ENCODE measurements around the gene NUAK1.

Gene NUAK1

GRCh38 chr12:106170285-106170684, 31.5 kb upstream of the NUAK1 start:
- H2BK5ac ChIP-seq (ENCODE audit: low read length), result no peak overlapping the region
- peaks cover 0 to 2% of the 10 kb centered on the region in 2 donors for H3K4me1 ChIP-seq (ENCODE audit: control insufficient read depth in 2 of 2, insufficient read depth in 1 of 2, low read depth in 1 of 2, low read length in 2 of 2)
- H3K4me2 ChIP-seq (ENCODE audit: insufficient read depth, low read length, poor library complexity, severe bottlenecking), result no peak overlapping the region
- DNase-seq (ENCODE audit: low spot score), result no peak
- WGBS, 2 donors (ENCODE audit: extremely low coverage in 2 of 2, insufficient read length in 2 of 2, insufficient replicate concordance in 1 of 2), result no CpG with 5 or more reads among the region's 4 CpGs
- H3K4ac ChIP-seq (ENCODE audit: low read length), result no peak overlapping the region
- no peak overlapping the region for H3K18ac ChIP-seq (ENCODE audit: low read length)
- no peak overlapping the region for H4K8ac ChIP-seq (ENCODE audit: low read depth, low read length)
- no peak overlapping the region for H2BK12ac ChIP-seq (ENCODE audit: low read length)
- no peak overlapping the region for H2BK15ac ChIP-seq (ENCODE audit: low read length)
- no peak overlapping the region for H3K9ac ChIP-seq (ENCODE audit: low read depth, low read length, poor library complexity)
- no peaks in the 10 kb centered on the region for H3K27me3 ChIP-seq (ENCODE audit: control insufficient read depth in 3 of 3, insufficient read depth in 3 of 3, low read depth in 1 of 3, low read length in 3 of 3)
- no peaks in the 10 kb centered on the region for H3K36me3 ChIP-seq (replicated peaks in 1 of 2; ENCODE audit: control insufficient read depth in 2 of 2, insufficient read depth in 2 of 2, low read length in 2 of 2)
- no peak overlapping the region for H2AK5ac ChIP-seq (ENCODE audit: low read depth, low read length)
- H2AFZ ChIP-seq (ENCODE audit: low read length), result peak overlapping the region; percentile 36
- H2BK120ac ChIP-seq (ENCODE audit: low read depth, low read length), result no peak overlapping the region
- H3K23ac ChIP-seq (ENCODE audit: low read depth, low read length, poor library complexity), result no peak overlapping the region
- H3K14ac ChIP-seq (ENCODE audit: low read length), result no peak overlapping the region
- no peak overlapping the region for H4K91ac ChIP-seq (ENCODE audit: low read depth, low read length, poor library complexity)
- no peak overlapping the region for H3K4me3 ChIP-seq (ENCODE audit: low read length in 2 of 2)
- H3K27ac ChIP-seq (replicated peaks; ENCODE audit: low read length), result no peak overlapping the region
- no peaks in the 10 kb centered on the region for H3K79me1 ChIP-seq (ENCODE audit: low read depth, low read length)
- H3K9me3 ChIP-seq (replicated peaks in 1 of 2; ENCODE audit: control insufficient read depth in 2 of 2, insufficient read depth in 1 of 2, low read depth in 1 of 2, low read length in 2 of 2), result peaks cover 0 to 5% of the 10 kb centered on the region in 2 donors

DNA sequence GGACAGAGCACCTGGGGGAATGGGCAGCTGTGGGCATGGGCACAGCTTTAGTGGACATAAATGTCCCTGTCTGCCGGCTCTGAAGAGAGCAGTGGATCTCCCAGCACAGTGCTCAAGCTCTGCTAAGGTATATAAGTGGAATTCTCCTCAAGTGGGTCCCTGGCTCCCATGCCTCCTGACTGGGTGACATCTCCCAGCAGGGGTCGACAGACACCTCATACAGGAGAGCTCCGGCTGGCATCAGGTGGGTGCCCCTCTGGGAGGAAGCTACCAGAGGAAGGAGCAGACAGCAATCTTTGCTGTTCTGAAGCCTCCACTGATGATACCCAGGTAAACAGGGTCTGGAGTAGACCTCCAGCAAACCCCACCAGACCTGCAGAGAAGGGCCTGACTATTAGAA, 25.0 kb upstream of the NUAK1 start:
- peaks cover 0 to 5% of the 10 kb centered on the region in 2 donors for H3K9me3 ChIP-seq (replicated peaks in 1 of 2; ENCODE audit: control insufficient read depth in 2 of 2, insufficient read depth in 1 of 2, low read depth in 1 of 2, low read length in 2 of 2)
- no peak overlapping the region for H3K27ac ChIP-seq (replicated peaks; ENCODE audit: low read length)
- H3K79me1 ChIP-seq (ENCODE audit: low read depth, low read length), result no peaks in the 10 kb centered on the region
- no peak overlapping the region for H3K18ac ChIP-seq (ENCODE audit: low read length)
- H2AFZ ChIP-seq (ENCODE audit: low read length), result no peak overlapping the region
- H3K4me2 ChIP-seq (ENCODE audit: insufficient read depth, low read length, poor library complexity, severe bottlenecking), result no peak overlapping the region
- H2BK120ac ChIP-seq (ENCODE audit: low read depth, low read length), result no peak overlapping the region
- no peak overlapping the region for H4K8ac ChIP-seq (ENCODE audit: low read depth, low read length)
- H3K9ac ChIP-seq (ENCODE audit: low read depth, low read length, poor library complexity), result no peak overlapping the region
- no peak for DNase-seq (ENCODE audit: low spot score)
- H3K4me3 ChIP-seq (ENCODE audit: low read length in 2 of 2), result no peak overlapping the region
- no peak overlapping the region for H2BK12ac ChIP-seq (ENCODE audit: low read length)
- H3K4ac ChIP-seq (ENCODE audit: low read length), result no peak overlapping the region
- no peak overlapping the region for H3K14ac ChIP-seq (ENCODE audit: low read length)
- no peaks in the 10 kb centered on the region for H3K4me1 ChIP-seq (ENCODE audit: control insufficient read depth in 2 of 2, insufficient read depth in 1 of 2, low read depth in 1 of 2, low read length in 2 of 2)
- no peak overlapping the region for H2BK5ac ChIP-seq (ENCODE audit: low read length)
- H4K91ac ChIP-seq (ENCODE audit: low read depth, low read length, poor library complexity), result no peak overlapping the region
- no CpG with 5 or more reads among the region's 3 CpGs for WGBS, 2 donors (ENCODE audit: extremely low coverage in 2 of 2, insufficient read length in 2 of 2, insufficient replicate concordance in 1 of 2)
- H2AK5ac ChIP-seq (ENCODE audit: low read depth, low read length), result no peak overlapping the region
- H2BK15ac ChIP-seq (ENCODE audit: low read length), result no peak overlapping the region
- H3K23ac ChIP-seq (ENCODE audit: low read depth, low read length, poor library complexity), result no peak overlapping the region
- H3K36me3 ChIP-seq (replicated peaks in 1 of 2; ENCODE audit: control insufficient read depth in 2 of 2, insufficient read depth in 2 of 2, low read length in 2 of 2), result no peaks in the 10 kb centered on the region
- H3K27me3 ChIP-seq (ENCODE audit: control insufficient read depth in 3 of 3, insufficient read depth in 3 of 3, low read depth in 1 of 3, low read length in 3 of 3), result no peaks in the 10 kb centered on the region

- Histone ChIP-seq H4K91ac (ENCODE audit: low read depth, low read length, poor library complexity) (no peak overlapping the region), H3K4me3 (ENCODE audit: low read length in 2 of 2) (no peak overlapping the region), H2BK15ac (ENCODE audit: low read length) (no peak overlapping the region), H3K4me2 (ENCODE audit: insufficient read depth, low read length, poor library complexity, severe bottlenecking) (no peak overlapping the region), H3K4ac (ENCODE audit: low read length) (no peak overlapping the region), H4K8ac (ENCODE audit: low read depth, low read length) (no peak overlapping the region), H2AFZ (ENCODE audit: low read length) (no peak overlapping the region), H2BK120ac (ENCODE audit: low read depth, low read length) (no peak overlapping the region), H2BK12ac (ENCODE audit: low read length) (no peak overlapping the region), H3K9me3 (replicated peaks in 1 of 2; ENCODE audit: control insufficient read depth in 2 of 2, insufficient read depth in 1 of 2, low read depth in 1 of 2, low read length in 2 of 2) (no peaks in the 10 kb centered on the region), H3K27me3 (ENCODE audit: control insufficient read depth in 3 of 3, insufficient read depth in 3 of 3, low read depth in 1 of 3, low read length in 3 of 3) (no peaks in the 10 kb centered on the region), H3K36me3 (replicated peaks in 1 of 2; ENCODE audit: control insufficient read depth in 2 of 2, insufficient read depth in 2 of 2, low read length in 2 of 2) (no peaks in the 10 kb centered on the region), H3K23ac (ENCODE audit: low read depth, low read length, poor library complexity) (no peak overlapping the region), H3K18ac (ENCODE audit: low read length) (no peak overlapping the region), H2BK5ac (ENCODE audit: low read length) (no peak overlapping the region), H3K4me1 (ENCODE audit: control insufficient read depth in 2 of 2, insufficient read depth in 1 of 2, low read depth in 1 of 2, low read length in 2 of 2) (no peaks in the 10 kb centered on the region), H2AK5ac (ENCODE audit: low read depth, low read length) (no peak overlapping the region), H3K27ac (replicated peaks; ENCODE audit: low read length) (no peak overlapping the region), H3K9ac (ENCODE audit: low read depth, low read length, poor library complexity) (no peak overlapping the region), H3K79me1 (ENCODE audit: low read depth, low read length) (no peaks in the 10 kb centered on the region), H3K14ac (ENCODE audit: low read length) (no peak overlapping the region)
- DNase-seq (ENCODE audit: low spot score), result no peak
- no CpG with 5 or more reads among the region's 2 CpGs for WGBS, 2 donors (ENCODE audit: extremely low coverage in 2 of 2, insufficient read length in 2 of 2, insufficient replicate concordance in 1 of 2)
Observed at GRCh38 chr12:106161491-106161890, 22.7 kb upstream of the NUAK1 start.

DNA sequence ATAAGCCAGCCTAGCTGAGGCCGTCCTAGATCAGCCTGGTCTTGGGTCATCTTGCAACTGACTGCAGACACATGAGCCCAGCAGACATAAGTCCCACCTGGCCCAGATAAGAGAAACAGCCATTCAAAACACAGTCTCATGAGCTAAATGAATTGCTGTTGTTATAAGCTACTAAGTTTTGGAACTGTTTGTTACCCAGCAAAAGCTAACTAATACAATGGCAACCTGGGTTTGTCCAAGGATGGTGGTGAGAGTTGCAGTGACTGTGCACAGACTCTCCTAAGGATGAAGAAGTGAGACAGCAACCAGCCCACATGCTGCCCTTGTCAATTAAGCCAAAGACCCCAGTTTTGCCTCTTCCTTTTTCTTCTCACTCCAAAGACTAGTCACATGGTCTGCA, 22.2 kb upstream of the NUAK1 start:
- H2BK12ac ChIP-seq (ENCODE audit: low read length), result no peak overlapping the region
- H2AK5ac ChIP-seq (ENCODE audit: low read depth, low read length), result peak overlapping the region; percentile 44
- DNase-seq (ENCODE audit: low spot score), result no peak
- H2AFZ ChIP-seq (ENCODE audit: low read length), result no peak overlapping the region
- H3K4me3 ChIP-seq (ENCODE audit: low read length in 2 of 2), result no peak overlapping the region
- no peak overlapping the region for H3K9ac ChIP-seq (ENCODE audit: low read depth, low read length, poor library complexity)
- no peaks in the 10 kb centered on the region for H3K4me1 ChIP-seq (ENCODE audit: control insufficient read depth in 2 of 2, insufficient read depth in 1 of 2, low read depth in 1 of 2, low read length in 2 of 2)
- no peak overlapping the region for H2BK15ac ChIP-seq (ENCODE audit: low read length)
- H3K27ac ChIP-seq (replicated peaks; ENCODE audit: low read length), result no peak overlapping the region
- no peak overlapping the region for H3K4ac ChIP-seq (ENCODE audit: low read length)
- H2BK5ac ChIP-seq (ENCODE audit: low read length), result no peak overlapping the region
- WGBS, 2 donors (ENCODE audit: extremely low coverage in 2 of 2, insufficient read length in 2 of 2, insufficient replicate concordance in 1 of 2), result no CpG with 5 or more reads among the region's 1 CpG
- H3K18ac ChIP-seq (ENCODE audit: low read length), result no peak overlapping the region
- no peaks in the 10 kb centered on the region for H3K27me3 ChIP-seq (ENCODE audit: control insufficient read depth in 3 of 3, insufficient read depth in 3 of 3, low read depth in 1 of 3, low read length in 3 of 3)
- H4K91ac ChIP-seq (ENCODE audit: low read depth, low read length, poor library complexity), result no peak overlapping the region
- no peak overlapping the region for H3K23ac ChIP-seq (ENCODE audit: low read depth, low read length, poor library complexity)
- no peaks in the 10 kb centered on the region for H3K9me3 ChIP-seq (replicated peaks in 1 of 2; ENCODE audit: control insufficient read depth in 2 of 2, insufficient read depth in 1 of 2, low read depth in 1 of 2, low read length in 2 of 2)
- no peaks in the 10 kb centered on the region for H3K79me1 ChIP-seq (ENCODE audit: low read depth, low read length)
- H4K8ac ChIP-seq (ENCODE audit: low read depth, low read length), result no peak overlapping the region
- H3K36me3 ChIP-seq (replicated peaks in 1 of 2; ENCODE audit: control insufficient read depth in 2 of 2, insufficient read depth in 2 of 2, low read length in 2 of 2), result no peaks in the 10 kb centered on the region
- no peak overlapping the region for H3K4me2 ChIP-seq (ENCODE audit: insufficient read depth, low read length, poor library complexity, severe bottlenecking)
- no peak overlapping the region for H3K14ac ChIP-seq (ENCODE audit: low read length)
- H2BK120ac ChIP-seq (ENCODE audit: low read depth, low read length), result no peak overlapping the region

All from neuronal stem cell (in vitro differentiated cells).